CD4-positive, alpha-beta T cell treated with Interleukin-15 for 1 hour (primary cell): Measurements from ENCODE around the gene TMPRSS5.

Experiments used
- DNase-seq: peaks from one replicate; pipeline ENCODE4 v3.0.0-alpha.2; 2020

TMPRSS5 gene

DNA sequence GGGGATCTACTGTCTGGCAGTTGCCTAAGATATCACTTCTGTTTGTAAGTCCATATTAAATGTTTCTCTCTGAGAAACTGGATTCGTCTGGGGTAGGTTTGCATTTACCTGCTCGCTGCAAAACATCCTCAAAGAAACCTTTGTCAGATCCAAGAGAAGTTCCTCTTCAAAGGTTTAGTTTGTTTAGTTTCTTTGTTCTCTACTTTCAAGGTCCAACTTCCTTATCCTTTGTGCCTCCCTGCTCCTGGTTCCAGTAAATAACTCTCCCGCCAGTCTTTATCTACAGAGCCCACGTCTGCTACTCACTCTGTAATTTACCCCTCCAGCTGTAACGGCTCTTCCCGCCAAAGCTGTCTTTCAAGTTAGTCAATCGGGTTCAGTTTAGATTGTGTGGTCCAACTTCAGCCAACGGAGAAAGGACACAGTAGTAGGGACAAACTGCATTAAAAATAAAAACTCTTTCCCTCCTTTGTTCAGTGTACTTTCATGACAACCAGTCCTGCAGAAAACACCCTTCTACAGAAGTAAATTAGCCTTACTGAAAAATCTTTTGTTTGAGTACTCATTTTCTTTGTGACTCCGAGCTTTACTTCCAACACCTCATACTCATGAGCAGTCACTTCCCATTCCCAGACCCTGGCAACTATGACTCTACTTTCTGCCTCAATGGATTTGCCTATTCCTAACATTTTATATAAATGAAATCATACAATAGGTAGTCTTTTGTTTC lies 41.0 kb downstream of the TMPRSS5 start:
- DNase-seq: no peak

DNA sequence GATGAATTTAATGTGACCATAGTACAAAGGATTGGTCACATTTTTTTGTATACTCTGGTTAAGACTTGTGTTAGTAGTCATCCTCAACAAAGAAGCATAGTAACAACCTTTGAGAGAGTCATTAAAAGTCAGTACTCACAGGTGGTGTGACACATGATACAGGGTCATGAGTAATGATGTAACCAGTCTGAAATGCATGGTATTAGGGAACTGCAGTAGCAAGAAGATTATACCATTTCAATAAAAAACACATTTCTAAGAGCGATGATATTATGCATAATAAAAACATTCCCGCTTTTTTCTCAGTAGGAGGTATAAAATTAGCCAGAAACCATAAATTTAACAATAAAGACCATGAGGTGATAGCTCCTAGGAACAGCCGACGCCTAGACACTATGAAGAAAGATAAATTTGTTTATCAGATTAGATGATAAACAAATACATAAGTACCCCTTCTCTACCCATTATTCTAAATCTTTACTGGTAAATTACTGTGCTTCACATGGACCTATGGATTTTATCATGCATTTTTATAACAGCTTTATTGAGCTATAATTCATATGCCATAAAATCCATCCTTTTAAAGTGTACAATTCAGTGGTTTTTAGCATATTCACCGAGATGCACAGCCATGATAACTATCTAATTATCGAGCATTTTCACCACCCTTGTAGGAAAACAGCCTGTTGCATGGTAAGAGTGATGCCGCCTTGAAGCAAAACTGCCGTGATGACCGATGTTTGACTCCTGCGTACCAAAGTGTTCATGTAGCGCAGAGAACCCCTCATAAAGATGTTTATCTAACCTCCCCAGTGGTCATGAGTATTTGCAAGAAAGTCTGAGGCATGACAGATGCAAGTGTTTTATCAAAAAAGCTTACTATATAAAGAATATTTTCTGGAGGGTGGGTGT lies 41.8 kb downstream of the TMPRSS5 start:
- DNase-seq: no peak

- no peak for DNase-seq
Observed at GRCh38 chr11:113663567-113663966, 42.5 kb downstream of the TMPRSS5 start.

GRCh38 chr11:113655771-113656170 lies 50.3 kb downstream of the TMPRSS5 start:
- no peak for DNase-seq

- no peak for DNase-seq
Observed at GRCh38 chr11:113651023-113651422, 55.1 kb downstream of the TMPRSS5 start.

DNA sequence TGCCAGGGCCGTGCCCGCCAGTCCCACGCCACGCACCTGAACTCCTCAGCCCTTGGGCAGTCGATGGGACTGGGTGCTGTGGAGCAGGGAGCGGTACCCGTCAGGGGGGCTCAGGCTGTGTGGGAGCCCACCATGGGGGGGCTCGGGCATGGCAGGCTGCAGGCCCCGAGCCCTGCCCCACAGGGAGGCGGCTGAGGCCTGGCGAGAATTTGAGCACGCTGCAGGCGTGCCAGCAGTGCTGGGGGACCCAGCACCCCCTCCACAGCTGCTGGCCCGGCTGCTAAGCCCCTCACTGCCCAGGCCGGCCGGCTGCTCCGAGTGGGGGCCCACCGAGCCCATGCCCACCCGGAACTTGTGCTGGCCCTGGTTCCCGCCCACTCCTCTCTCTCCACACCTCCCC lies 56.8 kb downstream of the TMPRSS5 start:
- no peak for DNase-seq

DNA sequence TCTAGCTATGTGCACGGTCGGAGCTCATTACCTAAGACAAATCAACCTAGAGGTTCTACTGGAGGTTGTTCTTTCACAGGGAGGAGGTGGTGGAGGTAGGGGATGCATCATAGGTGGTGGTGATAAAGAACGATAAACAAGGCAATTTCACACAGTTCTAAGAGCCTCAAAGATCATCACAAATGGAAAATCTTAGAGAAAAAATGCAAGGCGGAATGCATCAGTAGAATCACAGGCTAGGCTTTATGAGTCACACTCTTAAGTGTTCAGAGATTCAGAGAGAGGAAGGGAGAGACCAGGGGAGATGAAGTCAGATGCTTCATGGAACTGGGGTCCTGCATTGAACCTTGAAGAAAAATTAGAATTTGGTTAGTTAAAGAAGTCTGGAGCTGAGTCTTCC lies 58.3 kb downstream of the TMPRSS5 start:
- no peak for DNase-seq

DNA sequence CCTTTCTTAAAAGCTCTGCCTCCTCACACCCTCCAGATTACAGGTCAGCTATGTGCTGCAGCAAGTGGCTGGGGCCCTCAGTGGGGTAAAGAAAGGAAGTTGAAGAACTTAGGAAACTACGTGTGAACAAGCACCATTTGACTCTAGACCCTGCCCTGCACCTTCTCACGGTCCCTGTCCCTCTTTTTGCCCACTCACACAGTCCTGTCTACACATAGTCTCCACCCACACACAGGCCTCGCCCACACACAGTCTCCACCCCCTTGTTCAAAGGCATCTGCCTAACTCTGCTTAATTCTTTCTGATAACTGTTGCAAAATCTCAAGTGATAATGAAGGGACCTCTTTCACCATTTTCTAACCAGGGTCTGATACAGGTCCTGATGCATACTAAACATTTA lies 59.0 kb downstream of the TMPRSS5 start:
- no peak for DNase-seq

GRCh38 chr11:113645593-113646349 lies 60.3 kb downstream of the TMPRSS5 start:
- no peak for DNase-seq

DNA sequence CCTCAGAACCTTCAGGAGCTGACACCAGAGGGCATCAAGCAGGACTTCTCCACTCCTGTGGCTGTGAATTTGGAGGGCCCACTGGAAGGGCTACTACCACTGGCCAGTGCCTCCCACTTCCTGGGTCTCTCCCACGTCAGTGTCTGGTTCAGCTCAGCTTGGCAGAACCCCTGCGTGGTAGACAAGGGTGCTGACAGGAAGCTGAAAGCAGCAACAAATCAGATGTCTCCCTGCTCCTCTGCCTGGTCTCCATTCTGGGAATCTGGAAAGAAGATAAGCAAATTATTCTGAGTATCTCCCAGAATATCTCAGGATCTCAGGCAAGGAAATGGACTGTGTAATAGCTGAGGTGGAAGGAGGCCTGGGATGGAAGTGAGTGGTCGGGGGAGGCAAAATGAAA lies 61.5 kb downstream of the TMPRSS5 start:
- no peak for DNase-seq

DNA sequence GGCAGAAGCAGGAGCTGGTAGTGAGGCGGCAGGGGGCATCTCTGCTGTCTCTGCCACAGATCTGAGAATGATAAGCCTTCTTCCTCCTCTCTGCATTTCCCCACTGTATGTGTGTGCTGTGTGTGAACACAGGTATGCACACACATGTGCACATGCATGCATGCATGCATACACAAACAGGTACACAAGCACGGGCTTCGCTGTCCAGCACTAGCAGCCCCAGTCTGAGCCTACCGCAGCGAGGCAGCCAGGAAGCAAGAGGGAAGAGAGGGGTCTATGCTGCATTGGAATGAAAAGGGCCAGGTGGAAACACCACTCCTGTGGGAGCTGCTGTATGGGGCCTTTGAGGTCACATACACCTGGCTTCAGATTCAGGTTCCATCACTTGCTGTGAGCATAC lies 62.4 kb downstream of the TMPRSS5 start:
- no peak for DNase-seq

DNA sequence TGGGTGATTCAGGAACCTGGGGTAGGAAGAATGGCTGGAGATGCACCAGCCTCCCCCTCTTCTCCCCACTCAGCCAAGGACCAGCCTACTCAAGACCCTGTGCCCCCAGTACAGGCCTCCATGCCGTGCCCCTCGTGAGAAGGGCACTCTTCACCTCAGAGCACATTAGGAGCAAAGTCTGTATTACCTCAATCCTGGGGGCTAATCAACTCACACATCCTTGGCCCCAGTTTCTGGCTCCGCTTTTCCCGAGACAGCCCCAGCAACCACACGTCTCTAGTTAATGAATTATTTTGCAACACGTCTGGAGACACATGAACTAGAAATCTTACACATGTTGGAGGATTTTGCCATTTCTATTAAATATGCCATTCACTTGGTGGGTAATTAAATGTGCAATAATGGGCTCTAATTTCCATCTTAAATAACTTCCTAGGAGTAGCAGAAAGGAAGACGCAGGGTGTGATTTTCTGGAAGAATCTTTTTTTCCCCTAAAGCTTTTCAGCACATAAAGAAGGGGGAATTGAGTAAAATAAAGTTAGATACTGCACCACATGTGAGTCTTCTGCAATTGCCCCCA lies 63.0 kb downstream of the TMPRSS5 start:
- DNase-seq: no peak

DNA sequence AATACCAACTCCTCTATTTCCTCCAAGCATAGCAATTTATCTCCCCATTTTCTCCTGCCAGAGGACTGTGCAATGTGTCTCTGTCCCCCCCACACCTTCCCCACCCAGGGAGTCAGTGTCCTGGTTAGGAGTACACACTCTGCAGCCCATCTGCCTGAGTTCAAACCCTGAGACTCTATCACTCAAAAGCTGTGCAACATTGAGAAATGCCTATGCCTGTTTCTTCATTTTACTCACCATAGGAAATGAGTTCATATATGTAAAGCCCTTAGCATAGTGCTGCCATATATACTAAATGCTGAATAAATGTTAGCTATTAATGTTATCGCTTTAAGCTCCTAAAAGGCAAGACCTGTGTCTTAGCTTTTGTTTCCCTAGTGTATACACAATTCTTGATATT lies 64.0 kb downstream of the TMPRSS5 start:
- no peak for DNase-seq

- DNase-seq: no peak
Observed at GRCh38 chr11:113638376-113638775, 67.7 kb downstream of the TMPRSS5 start.

GRCh38 chr11:113637636-113638035 lies 68.5 kb downstream of the TMPRSS5 start:
- no peak for DNase-seq
